ENCODE results near the gene C12orf57. TPM values are rescaled to one million over a fixed set of nuclear protein-coding genes. Genes with fewer than 3 reads are reported as not detected.

Gene C12orf57
- polyA plus RNA-seq, 1 donor from 2014 or later = 500 TPM

GRCh38 chr12:6915789-6916285 lies 28.0 kb upstream of the C12orf57 start:
- H3F3A ChIP-seq (ENCODE audit: insufficient read depth, low read length, poor library complexity, severe bottlenecking) = no peaks in the 10 kb centered on the region
- no peak overlapping the region for H2AFZ ChIP-seq (ENCODE audit: low read depth, low read length)
- H3K9ac ChIP-seq (ENCODE audit: low read length) = peak overlapping the region; percentile 96
- no peaks in the 10 kb centered on the region for H3K9me2 ChIP-seq (ENCODE audit: insufficient read depth, low read length)
- H3K79me2 ChIP-seq (replicated peaks; ENCODE audit: insufficient read depth, low read length) = peaks cover 16% of the 10 kb centered on the region
- no peak overlapping the region for H3K27ac ChIP-seq (ENCODE audit: low read length)
- H3K4me3 ChIP-seq (ENCODE audit: low read length) = peak overlapping the region; percentile 97
- no peaks in the 10 kb centered on the region for H4K20me1 ChIP-seq (ENCODE audit: insufficient read depth)
- H3K36me3 ChIP-seq (ENCODE audit: insufficient read depth, low read length) = no peaks in the 10 kb centered on the region
- no peaks in the 10 kb centered on the region for H3K27me3 ChIP-seq (ENCODE audit: insufficient read depth, low read depth, low read length)
- H3K4me2 ChIP-seq (ENCODE audit: low read length) = peak overlapping the region; percentile 88
- TF ChIP-seq POLR2AphosphoS5 (IDR thresholded peaks at IDR 0.05) = no peak
- TF ChIP-seq RAD21 (conservative IDR thresholded peaks at IDR 0.05) = no peak
- TF ChIP-seq MXI1 (conservative IDR thresholded peaks at IDR 0.05; ENCODE audit: poor library complexity, severe bottlenecking) = no peak
- TF ChIP-seq EZH2 (IDR thresholded peaks at IDR 0.05; ENCODE audit: borderline replicate concordance, insufficient read depth, low read length, poor library complexity, severe bottlenecking) = no peak
- TF ChIP-seq CTCF (IDR thresholded peaks at IDR 0.05; ENCODE audit: poor library complexity, severe bottlenecking) = no peak
- TF ChIP-seq SMC3 (conservative IDR thresholded peaks at IDR 0.05; ENCODE audit: poor library complexity) = no peak
- no peak for TF ChIP-seq EP300 (conservative IDR thresholded peaks at IDR 0.05; ENCODE audit: poor library complexity, severe bottlenecking)
- TF ChIP-seq TAF1 (IDR thresholded peaks at IDR 0.05; ENCODE audit: low read depth) = no peak
- no peak for TF ChIP-seq REST (IDR thresholded peaks at IDR 0.05; ENCODE audit: borderline replicate concordance)
- no peaks in the 10 kb centered on the region for H3K9me3 ChIP-seq (ENCODE audit: low read length)

GRCh38 chr12:6916426-6917200 lies 27.2 kb upstream of the C12orf57 start:
- peaks cover 16% of the 10 kb centered on the region for H3K79me2 ChIP-seq (replicated peaks; ENCODE audit: insufficient read depth, low read length)
- no peak overlapping the region for H3K9ac ChIP-seq (ENCODE audit: low read length)
- TF ChIP-seq RAD21 (conservative IDR thresholded peaks at IDR 0.05) = no peak
- no peak for TF ChIP-seq CTCF (IDR thresholded peaks at IDR 0.05; ENCODE audit: poor library complexity, severe bottlenecking)
- TF ChIP-seq POLR2AphosphoS5 (IDR thresholded peaks at IDR 0.05) = no peak
- no peak for TF ChIP-seq EZH2 (IDR thresholded peaks at IDR 0.05; ENCODE audit: borderline replicate concordance, insufficient read depth, low read length, poor library complexity, severe bottlenecking)
- no peak for TF ChIP-seq TAF1 (IDR thresholded peaks at IDR 0.05; ENCODE audit: low read depth)
- TF ChIP-seq REST (IDR thresholded peaks at IDR 0.05; ENCODE audit: borderline replicate concordance) = no peak
- TF ChIP-seq EP300 (conservative IDR thresholded peaks at IDR 0.05; ENCODE audit: poor library complexity, severe bottlenecking) = no peak
- TF ChIP-seq SMC3 (conservative IDR thresholded peaks at IDR 0.05; ENCODE audit: poor library complexity) = no peak
- TF ChIP-seq MXI1 (conservative IDR thresholded peaks at IDR 0.05; ENCODE audit: poor library complexity, severe bottlenecking) = no peak
- no peak overlapping the region for H3K4me2 ChIP-seq (ENCODE audit: low read length)
- no peak overlapping the region for H2AFZ ChIP-seq (ENCODE audit: low read depth, low read length)
- no peaks in the 10 kb centered on the region for H3K9me3 ChIP-seq (ENCODE audit: low read length)
- H3F3A ChIP-seq (ENCODE audit: insufficient read depth, low read length, poor library complexity, severe bottlenecking) = no peaks in the 10 kb centered on the region
- no peaks in the 10 kb centered on the region for H3K27me3 ChIP-seq (ENCODE audit: insufficient read depth, low read depth, low read length)
- no peaks in the 10 kb centered on the region for H3K36me3 ChIP-seq (ENCODE audit: insufficient read depth, low read length)
- H3K9me2 ChIP-seq (ENCODE audit: insufficient read depth, low read length) = no peaks in the 10 kb centered on the region
- peak overlapping the region; percentile 97 for H3K4me3 ChIP-seq (ENCODE audit: low read length)
- no peak overlapping the region for H3K27ac ChIP-seq (ENCODE audit: low read length)
- no peaks in the 10 kb centered on the region for H4K20me1 ChIP-seq (ENCODE audit: insufficient read depth)
